Common myeloid progenitor, CD34-positive (primary cell): ENCODE measurements around the gene SEMA4D.
A peak's percentile ranks its signal among the peaks of the same experiment; 100 is the strongest.

Experiments used
- CTCF ChIA-PET: fragments of 350-600 bp; sonication (Branson Sonifier 250); formaldehyde crosslinking; loops from one replicate; lab custom pipeline; 2021; ENCODE audit warnings: antibody characterized with exemption; lab: Charles Lee
- POLR2A ChIA-PET: fragments of 350-600 bp; sonication (Branson Sonifier 250); formaldehyde crosslinking; loops from one replicate; lab custom pipeline; 2021; ENCODE audit warnings: antibody characterized with exemption; lab: Charles Lee
- DNase-seq, 3 donors: peaks; one replicate each; pipeline versions ENCODE4 v3.0.0 to v3.0.0-alpha.2; 2013
- H3K27ac ChIP-seq, 2 experiments: 1 replicate in 1 of 2; 2 replicates in 1 of 2; pipeline ENCODE4 v1.7.0; 2013; ENCODE audit warnings: inconsistent platforms in 2 of 2, low read length in 2 of 2, mild to moderate bottlenecking in 2 of 2, low read depth in 1 of 2, moderate library complexity in 1 of 2; ENCODE audit not compliant: severe bottlenecking in 2 of 2, insufficient read depth in 1 of 2, poor library complexity in 1 of 2
- H3K27me3 ChIP-seq, 5 experiments: replicated peaks in 2 of 5; 1 replicate in 3 of 5; 2 replicates in 2 of 5; pipeline versions ENCODE4 v1.6.1 to v1.7.0; 2013; ENCODE audit warnings: low read length in 4 of 5, mild to moderate bottlenecking in 2 of 5, moderate library complexity in 2 of 5, inconsistent platforms in 1 of 5; ENCODE audit not compliant: insufficient read depth in 5 of 5, control insufficient read depth in 4 of 5
- H3K36me3 ChIP-seq, 4 experiments: 1 replicate in 2 of 4; 2 replicates in 2 of 4; pipeline versions ENCODE4 v1.6.1 to v1.7.0; 2013; ENCODE audit warnings: low read length in 3 of 4, control low read depth in 1 of 4, mild to moderate bottlenecking in 1 of 4; ENCODE audit not compliant: control insufficient read depth in 4 of 4, insufficient read depth in 4 of 4
- H3K4me1 ChIP-seq, 4 experiments: 1 replicate in 3 of 4; 2 replicates in 1 of 4; pipeline versions ENCODE4 v1.6.1 to v1.7.1; 2013; ENCODE audit warnings: low read length in 3 of 4, mild to moderate bottlenecking in 3 of 4, control low read depth in 1 of 4, inconsistent platforms in 1 of 4, moderate library complexity in 1 of 4; ENCODE audit not compliant: control insufficient read depth in 4 of 4, insufficient read depth in 4 of 4; ENCODE audit errors: control extremely low read depth in 1 of 4
- H3K4me3 ChIP-seq, 7 experiments: 1 replicate in 4 of 7; 2 replicates in 3 of 7; pipeline versions ENCODE4 v1.5.1 to v1.7.0; 2013; ENCODE audit warnings: mild to moderate bottlenecking in 7 of 7, low read length in 6 of 7, moderate library complexity in 6 of 7, inconsistent platforms in 2 of 7, low read depth in 2 of 7, control low read depth in 1 of 7; ENCODE audit not compliant: insufficient read depth in 4 of 7, control insufficient read depth in 1 of 7; ENCODE audit errors: extremely low read depth in 1 of 7
- H3K9me3 ChIP-seq, 5 experiments: 1 replicate in 4 of 5; 2 replicates in 1 of 5; pipeline versions ENCODE4 v1.6.1 to v1.7.1; 2013; ENCODE audit warnings: low read length in 4 of 5, mild to moderate bottlenecking in 2 of 5, inconsistent platforms in 1 of 5, low read depth in 1 of 5, moderate library complexity in 1 of 5; ENCODE audit not compliant: control insufficient read depth in 4 of 5, insufficient read depth in 2 of 5; ENCODE audit errors: control extremely low read depth in 1 of 5
- WGBS: methylation state at CpG from one replicate; pipeline ENCODE4 v1.1.5; 2013; ENCODE audit not compliant: insufficient coverage; 5-methylcytosine and 5-hydroxymethylcytosine counted together

SEMA4D gene

DNA sequence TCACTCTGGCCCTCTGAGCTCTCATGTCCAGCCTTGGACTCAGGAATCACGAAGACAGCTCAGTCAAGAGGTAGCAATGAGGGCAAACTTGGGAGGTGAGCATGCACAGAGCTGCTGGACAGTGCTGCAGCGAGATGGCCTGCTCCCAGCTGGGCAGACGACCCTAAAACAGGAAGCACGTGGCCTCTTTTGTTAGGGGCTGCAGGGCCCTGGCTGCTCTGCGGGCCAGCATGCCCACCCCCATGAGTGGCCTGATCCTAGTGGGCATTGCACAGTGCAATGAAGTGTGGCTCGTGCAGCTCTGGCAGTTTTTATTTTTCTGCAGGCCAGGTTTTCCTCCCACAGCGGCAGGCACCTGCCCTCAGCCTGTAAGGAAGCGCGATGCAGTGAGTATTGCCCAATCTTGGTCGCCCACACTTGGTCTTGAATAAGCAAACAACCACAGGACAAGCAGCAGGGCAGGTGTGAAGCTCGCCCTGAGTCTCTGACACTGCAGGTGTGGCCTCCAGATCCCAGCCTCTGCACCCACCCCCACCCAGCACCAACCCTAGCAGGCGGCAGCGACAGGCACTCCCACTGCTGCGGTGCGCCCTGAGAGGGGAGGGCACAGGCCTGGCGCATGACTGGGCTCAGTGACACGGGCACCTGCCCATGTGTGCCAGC lies 60.8 kb downstream of the SEMA4D start:
- POLR2A ChIA-PET = no interaction called here
- WGBS = 57% methylated on average over 11 of the region's 17 CpGs
- no peak overlapping the region for H3K4me3 ChIP-seq
- peaks cover 0 to 23% (median 8%) of the 10 kb centered on the region in 4 experiments for H3K36me3 ChIP-seq
- peak in 2 of 3 donors; percentile 66 to 72 for DNase-seq
- no peaks in the 10 kb centered on the region for H3K27me3 ChIP-seq
- CTCF ChIA-PET = interaction anchor here (1.0 to 2.7 kb wide), 3 partner anchors 62 to 129 kb away, joined by 3 to 12 read pairs (median 3); no protein-coding TSS in a partner anchor
- H3K27ac ChIP-seq = no peak overlapping the region
- H3K9me3 ChIP-seq = no peaks in the 10 kb centered on the region
- H3K4me1 ChIP-seq = peaks cover 0 to 64% (median 56%) of the 10 kb centered on the region in 4 experiments

GRCh38 chr9:89436326-89436725 lies 61.6 kb downstream of the SEMA4D start:
- peaks cover 0 to 17% (median 7%) of the 10 kb centered on the region in 4 experiments for H3K36me3 ChIP-seq
- peaks cover 0 to 60% (median 52%) of the 10 kb centered on the region in 4 experiments for H3K4me1 ChIP-seq
- ChIA-PET POLR2A (no interaction called here), CTCF (interaction anchor here (1.0 to 2.7 kb wide), 2 partner anchors 61 to 112 kb away, joined by 3 to 12 read pairs; no protein-coding TSS in a partner anchor)
- H3K9me3 ChIP-seq = no peaks in the 10 kb centered on the region
- H3K4me3 ChIP-seq = peak overlapping the region in 1 of 7 experiments; percentile 11
- no peak for DNase-seq
- H3K27ac ChIP-seq = no peak overlapping the region
- WGBS = 64% methylated on average over 13 of the region's 13 CpGs
- H3K27me3 ChIP-seq = no peaks in the 10 kb centered on the region

- Histone ChIP-seq H3K9me3 (no peaks in the 10 kb centered on the region), H3K4me3 (no peak overlapping the region), H3K27ac (no peak overlapping the region), H3K4me1 (peaks cover 0 to 52% (median 44%) of the 10 kb centered on the region in 4 experiments), H3K36me3 (peaks cover 0 to 17% (median 4%) of the 10 kb centered on the region in 4 experiments), H3K27me3 (no peaks in the 10 kb centered on the region)
- ChIA-PET POLR2A (interaction anchor here (0.7 kb wide), 1 partner anchor 1408 kb away, joined by 3 read pairs; no protein-coding TSS in a partner anchor), CTCF (interaction anchor here (2.7 kb wide), 1 partner anchor 113 kb away, joined by 12 read pairs; no protein-coding TSS in a partner anchor)
- WGBS = 85% methylated on average over 8 of the region's 11 CpGs
- DNase-seq = no peak
Observed at GRCh38 chr9:89435071-89435823, 62.7 kb downstream of the SEMA4D start.

- H3K4me1 ChIP-seq = peaks cover 0 to 49% (median 44%) of the 10 kb centered on the region in 4 experiments
- H3K9me3 ChIP-seq = no peaks in the 10 kb centered on the region
- H3K27ac ChIP-seq = no peak overlapping the region
- POLR2A ChIA-PET = no interaction called here
- H3K4me3 ChIP-seq = no peak overlapping the region
- no peaks in the 10 kb centered on the region for H3K27me3 ChIP-seq
- no peak for DNase-seq
- CTCF ChIA-PET = interaction anchor here (1.4 kb wide), 1 partner anchor 114 kb away, joined by 6 read pairs; no protein-coding TSS in a partner anchor
- H3K36me3 ChIP-seq = peaks cover 0 to 12% (median 4%) of the 10 kb centered on the region in 4 experiments
Observed at GRCh38 chr9:89434636-89435035, 63.3 kb downstream of the SEMA4D start.

- Histone ChIP-seq H3K27ac (no peak overlapping the region), H3K4me1 (peaks cover 0 to 56% (median 51%) of the 10 kb centered on the region in 4 experiments), H3K36me3 (peaks cover 0 to 16% (median 4%) of the 10 kb centered on the region in 4 experiments), H3K4me3 (no peak overlapping the region), H3K27me3 (no peaks in the 10 kb centered on the region), H3K9me3 (no peaks in the 10 kb centered on the region)
- POLR2A ChIA-PET = no interaction called here
- no peak for DNase-seq
- CTCF ChIA-PET = interaction anchor here (0.6 to 1.4 kb wide), 2 partner anchors 10 to 115 kb away, joined by 3 to 6 read pairs; no protein-coding TSS in a partner anchor
- WGBS = 94% methylated on average over 11 of the region's 11 CpGs
Observed at GRCh38 chr9:89433826-89434225, 64.1 kb downstream of the SEMA4D start.

- WGBS = 89% methylated on average over 12 of the region's 13 CpGs
- H3K4me1 ChIP-seq = peaks cover 0 to 60% (median 56%) of the 10 kb centered on the region in 4 experiments
- H3K9me3 ChIP-seq = no peaks in the 10 kb centered on the region
- no peak for DNase-seq
- no peak overlapping the region for H3K27ac ChIP-seq
- H3K36me3 ChIP-seq = peaks cover 0 to 16% (median 4%) of the 10 kb centered on the region in 4 experiments
- ChIA-PET POLR2A (no interaction called here), CTCF (interaction anchor here (0.6 to 1.4 kb wide), 2 partner anchors 9 to 115 kb away, joined by 3 to 6 read pairs; no protein-coding TSS in a partner anchor)
- H3K4me3 ChIP-seq = no peak overlapping the region
- H3K27me3 ChIP-seq = no peaks in the 10 kb centered on the region
Observed at GRCh38 chr9:89432986-89433530, 64.9 kb downstream of the SEMA4D start.
